Motor neuron (in vitro differentiated cells): ENCODE data around the gene ARHGAP35. TPM values are rescaled to one million over a fixed set of nuclear protein-coding genes. Genes with fewer than 3 reads are reported as not detected.
A peak's percentile ranks its signal among the peaks of the same experiment; 100 is the strongest.

Experiments
- ATAC-seq, 8 experiments: fragments of 200-7000 bp; cut with Tn5 transposase; replicated peaks in 6 of 8; 2 replicates each; pipeline ENCODE4 v1.8.0; 2021; ENCODE audit warnings: mild to moderate bottlenecking in 8 of 8, moderate library complexity in 8 of 8
- H3K27ac ChIP-seq, 2 donors: fragments of 250-450 bp; sonication (Bioruptor Pico); 2 replicates each; pipeline ENCODE4 v1.9.0; 2021; ENCODE audit warnings: antibody characterized with exemption in 2 of 2, mild to moderate bottlenecking in 2 of 2, moderate library complexity in 1 of 2
- H3K4me1 ChIP-seq, 2 donors: fragments of 250-450 bp; sonication (Bioruptor Pico); replicated peaks in 1 of 2; 2 replicates each; pipeline ENCODE4 v1.6.1; 2021; ENCODE audit warnings: antibody characterized with exemption in 2 of 2, mild to moderate bottlenecking in 2 of 2, moderate library complexity in 1 of 2
- H3K4me3 ChIP-seq, 5 donors: fragments of 250-450 bp; sonication (Bioruptor Pico); 2 replicates each; pipeline ENCODE4 v1.9.0; 2021; ENCODE audit warnings: antibody characterized with exemption in 5 of 5, mild to moderate bottlenecking in 5 of 5, moderate library complexity in 4 of 5
- WGBS, 10 experiments: fragments of 450-650 bp; shearing (Covaris generic); methylation state at CpG; one replicate each; pipeline ENCODE4 v1.0.0; 2022; 5-methylcytosine and 5-hydroxymethylcytosine counted together
- in situ Hi-C, 9 experiments: fragments of 400-800 bp; cut with MboI; loops; one replicate each; pipeline ENCODE4 v1.15.0; 2021; ENCODE audit warnings: low sequenced_read_pairs in 9 of 9, low pct_unique_long_range_greater_than_20kb in 2 of 9; ENCODE audit not compliant: unreplicated experiment in 9 of 9
- total RNA-seq, 8 experiments: library from RNA; unstranded; fragments of 300-600 nt; gene quantifications; 2 replicates each; pipeline versions ENCODE4 v1.2.3 to v1.2.4, GENCODE V29; 2022

Gene ARHGAP35
- total RNA-seq, 8 experiments from 2014 or later: 17.5 to 53.7 (median 41.3) TPM

- Histone ChIP-seq H3K4me3 (no peak overlapping the region), H3K4me1 (peaks cover 21 to 27% of the 10 kb centered on the region in 2 donors), H3K27ac (no peak overlapping the region)
- in situ Hi-C loops: no loop called here
- no peak for ATAC-seq
These were observed 41.1 kb downstream of the ARHGAP35 start for GRCh38 chr19:46901701-46902401.

GRCh38 chr19:46902402-46902766 lies 41.6 kb downstream of the ARHGAP35 start:
- Histone ChIP-seq H3K27ac (no peak overlapping the region), H3K4me3 (no peak overlapping the region), H3K4me1 (peaks cover 21 to 27% of the 10 kb centered on the region in 2 donors)
- ATAC-seq: peak in 1 of 8 experiments; percentile 41
- in situ Hi-C loops: no loop called here
- WGBS, 10 experiments: 70 to 100% (median 83%) methylated on average over 1 to 4 of the region's 4 CpGs; no CpG with 5 or more reads in 3 of the 10 experiments

- peaks cover 21 to 26% of the 10 kb centered on the region in 2 donors for H3K4me1 ChIP-seq
- 30 to 92% (median 83%) methylated on average over 1 to 3 of the region's 3 CpGs; no CpG with 5 or more reads in 2 of the 10 experiments for WGBS, 10 experiments
These were observed 42.7 kb downstream of the ARHGAP35 start for GRCh38 chr19:46903458-46903857.

GRCh38 chr19:46904114-46905060 lies 43.6 kb downstream of the ARHGAP35 start:
- in situ Hi-C loops: no loop called here
- 0 to 100% (median 62%) methylated on average over 1 to 8 of the region's 16 CpGs; no CpG with 5 or more reads in 2 of the 10 experiments for WGBS, 10 experiments
- no peak overlapping the region for H3K4me3 ChIP-seq
- ATAC-seq: peak in 3 of 8 experiments; percentile 68 to 77 (median 73)
- H3K4me1 ChIP-seq: peaks cover 21% of the 10 kb centered on the region in 2 donors
- no peak overlapping the region for H3K27ac ChIP-seq

More at GRCh38 chr19:46903458-46903857, 42.7 kb downstream of the ARHGAP35 start:
- Histone ChIP-seq H3K4me3 (no peak overlapping the region), H3K27ac (no peak overlapping the region)
- ATAC-seq: no peak
- in situ Hi-C loops: no loop called here

GRCh38 chr19:46906221-46906620 lies 45.4 kb downstream of the ARHGAP35 start:
- 67 to 100% (median 94%) methylated on average over 1 to 2 of the region's 2 CpGs; no CpG with 5 or more reads in 3 of the 10 experiments for WGBS, 10 experiments
- Histone ChIP-seq H3K4me1 (peaks cover 21% of the 10 kb centered on the region in 2 donors), H3K27ac (no peak overlapping the region), H3K4me3 (no peak overlapping the region)
- ATAC-seq: no peak
- in situ Hi-C loops: no loop called here

- Histone ChIP-seq H3K27ac (no peak overlapping the region), H3K4me3 (no peak overlapping the region), H3K4me1 (peaks cover 13 to 15% of the 10 kb centered on the region in 2 donors)
- WGBS, 10 experiments: 0 to 100% (median 92%) methylated on average over 1 to 4 of the region's 4 CpGs; no CpG with 5 or more reads in 1 of the 10 experiments
- in situ Hi-C loops: no loop called here
- ATAC-seq: no peak
These were observed 47.1 kb downstream of the ARHGAP35 start for GRCh38 chr19:46907880-46908279.

- peaks cover 3 to 17% of the 10 kb centered on the region in 2 donors for H3K4me1 ChIP-seq
- no peak overlapping the region for H3K4me3 ChIP-seq
- H3K27ac ChIP-seq: no peak overlapping the region
- in situ Hi-C loops: no loop called here
- 80 to 100% (median 100%) methylated on average over 2 to 4 of the region's 4 CpGs; no CpG with 5 or more reads in 3 of the 10 experiments for WGBS, 10 experiments
- no peak for ATAC-seq
These were observed 48.6 kb downstream of the ARHGAP35 start for GRCh38 chr19:46909356-46909755.

Other genes with a start within 250 kb of the ARHGAP35 start
- gene PTGIR, start 235.9 kb upstream of the ARHGAP35 start, total RNA-seq: 1 to 10 TPM in 1 of 8 experiments, under 1 TPM in 6, not detected in 1; 0.27 to 1.7 (median 0.51) TPM
- not detected for gene GNG8, start 224.8 kb upstream of the ARHGAP35 start, total RNA-seq
- 10 to 100 TPM in 4 of 8 experiments, 1 to 10 TPM in 4; 1.9 to 16.3 (median 10.4) TPM for gene DACT3, start 199.8 kb upstream of the ARHGAP35 start, total RNA-seq
- 10 to 100 TPM in 6 of 8 experiments, 1 to 10 TPM in 2; 6.5 to 33.2 (median 12.7) TPM for gene PRKD2, start 143.9 kb upstream of the ARHGAP35 start, total RNA-seq
- 10 to 100 TPM; 10.7 to 32.8 (median 19.1) TPM for gene FKRP, start 114.9 kb upstream of the ARHGAP35 start, total RNA-seq
- 10 to 100 TPM; 37.2 to 94.3 (median 75.1) TPM for gene STRN4, start 114.5 kb upstream of the ARHGAP35 start, total RNA-seq
- gene SLC1A5, start 72.4 kb upstream of the ARHGAP35 start, total RNA-seq: 10 to 100 TPM; 54.6 to 98.0 (median 77.7) TPM
- 100 to 1,000 TPM; 115 to 265 (median 145) TPM for gene AP2S1, start 10.2 kb upstream of the ARHGAP35 start, total RNA-seq
- gene NPAS1, start 158.8 kb downstream of the ARHGAP35 start, total RNA-seq: 1 to 10 TPM in 5 of 8 experiments, under 1 TPM in 3; 0.63 to 3.8 (median 1.6) TPM
- 10 to 100 TPM in 6 of 8 experiments, 1 to 10 TPM in 2; 6.1 to 21.1 (median 11.4) TPM for gene TMEM160, start 187.6 kb downstream of the ARHGAP35 start, total RNA-seq